Measurements from ENCODE around the gene MTOR.

The MTOR gene

DNA sequence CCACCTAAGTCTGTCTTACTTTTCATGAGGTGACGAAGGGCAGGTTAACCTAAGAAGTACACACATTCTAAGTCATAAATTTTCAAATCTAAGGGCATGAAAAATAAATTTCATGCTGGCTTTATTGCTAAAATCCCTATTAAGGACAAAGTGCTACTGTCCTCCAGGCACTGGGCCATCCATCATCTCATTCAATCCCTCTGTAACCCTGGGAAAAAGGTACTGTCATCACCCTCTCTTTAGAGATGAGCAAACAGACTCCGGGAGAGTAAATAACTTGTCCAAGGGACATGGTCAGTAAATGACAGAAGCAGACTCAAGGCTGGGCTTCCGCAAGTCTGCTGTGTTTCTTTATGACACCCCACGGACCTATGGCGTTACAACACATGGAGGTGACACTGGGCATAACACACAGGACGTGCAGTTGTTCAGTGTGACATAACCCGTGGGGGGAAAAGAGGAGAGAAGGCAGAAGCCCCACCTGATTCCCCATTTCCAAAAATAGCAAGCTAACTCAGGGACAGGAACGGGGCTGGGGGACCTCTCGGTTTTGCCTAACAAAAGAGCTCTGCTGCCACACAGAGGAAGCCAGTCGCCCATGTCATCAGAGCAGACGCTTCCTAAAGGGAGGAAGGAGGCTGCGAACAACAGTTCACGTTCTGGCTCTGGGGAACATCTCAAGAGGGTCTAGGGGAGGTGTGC, 190.0 kb downstream of the MTOR start:
- no peak for TF ChIP-seq ZFX (IDR thresholded peaks at IDR 0.05)
- TF ChIP-seq CTCF (conservative IDR thresholded peaks at IDR 0.05), result no peak
- peak overlapping the region; percentile 61 for H3K27ac ChIP-seq

DNA sequence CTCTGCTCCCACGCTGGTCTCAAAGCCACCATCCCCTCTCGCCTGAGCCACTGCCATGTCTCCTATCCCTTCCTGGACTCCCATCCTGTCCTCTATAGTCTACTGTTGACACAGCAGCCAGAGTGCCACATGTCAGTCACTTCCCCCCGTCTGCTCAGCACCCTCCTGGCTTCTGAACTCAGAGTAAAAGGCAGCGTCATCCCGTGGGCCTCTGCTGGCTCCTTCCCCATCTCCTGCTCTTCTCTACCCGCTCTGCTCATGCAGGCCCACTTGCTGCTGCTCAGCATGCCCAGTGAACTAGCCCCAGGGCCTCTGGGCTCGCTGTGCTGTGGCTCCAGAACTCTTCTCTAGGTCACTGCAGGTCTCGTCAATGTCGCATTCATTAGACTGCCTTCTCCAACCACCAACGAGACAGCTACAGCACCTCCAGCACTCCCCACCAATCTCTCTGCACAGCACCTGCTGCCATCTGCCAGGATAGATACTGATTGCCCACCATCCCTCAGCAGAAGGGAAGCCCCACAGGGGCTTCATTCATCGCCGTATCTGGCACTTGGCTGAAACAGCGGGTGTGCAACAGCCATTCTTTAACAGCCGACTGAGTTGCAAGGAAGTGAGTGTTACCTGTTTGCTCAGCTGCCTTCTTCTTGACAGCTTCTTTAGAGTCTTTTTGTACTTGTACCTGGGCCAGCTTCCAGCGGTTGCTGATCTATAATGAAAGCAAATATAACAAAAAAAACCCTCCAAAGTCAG, 190.7 kb downstream of the MTOR start:
- no peak for TF ChIP-seq ZFX (IDR thresholded peaks at IDR 0.05)
- no peak for TF ChIP-seq CTCF (conservative IDR thresholded peaks at IDR 0.05)
- H3K27ac ChIP-seq, result peak overlapping the region; percentile 61

GRCh38 chr1:11070876-11071275, 191.5 kb downstream of the MTOR start:
- no peak for TF ChIP-seq ZFX (IDR thresholded peaks at IDR 0.05)
- no peak for TF ChIP-seq CTCF (conservative IDR thresholded peaks at IDR 0.05)
- H3K27ac ChIP-seq, result peak overlapping the region; percentile 61

- no peak overlapping the region for H3K27ac ChIP-seq
- TF ChIP-seq CTCF (conservative IDR thresholded peaks at IDR 0.05), result no peak
Observed at GRCh38 chr1:11068600-11069473, 193.5 kb downstream of the MTOR start.

GRCh38 chr1:11067716-11068599, 194.4 kb downstream of the MTOR start:
- no peak for TF ChIP-seq ZFX (IDR thresholded peaks at IDR 0.05)
- TF ChIP-seq CTCF (conservative IDR thresholded peaks at IDR 0.05), result no peak
- H3K27ac ChIP-seq, result no peak overlapping the region

DNA sequence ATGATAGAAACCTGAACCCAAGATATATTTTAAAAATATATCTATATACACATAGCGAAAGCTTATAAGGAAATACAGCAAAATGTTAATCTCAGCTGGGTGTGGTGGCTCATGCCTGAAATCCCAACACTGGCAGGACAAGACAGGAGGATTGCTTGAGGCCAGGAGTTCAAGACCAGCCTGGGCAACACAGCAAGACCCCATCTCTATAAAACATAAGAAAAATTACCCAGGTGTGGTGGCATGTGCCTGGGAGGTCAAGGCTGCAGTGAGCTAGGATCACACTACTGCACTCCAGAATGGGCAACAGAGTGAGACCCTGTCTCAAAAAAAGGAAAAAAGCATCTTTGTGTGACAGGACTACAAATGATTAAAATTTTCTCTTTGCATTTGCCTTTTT, 196.6 kb downstream of the MTOR start:
- H3K27ac ChIP-seq, result no peak overlapping the region
- TF ChIP-seq CTCF (conservative IDR thresholded peaks at IDR 0.05), result no peak
- no peak for TF ChIP-seq ZFX (IDR thresholded peaks at IDR 0.05)
